GM23338 (cell line): ENCODE measurements around the gene GALNT3.

Experiments
- CREB1 ChIP-seq: fragments of 250-450 bp; sonication (Bioruptor Pico); IDR thresholded peaks from 2 replicates; pipeline ENCODE4 v1.5.0; 2020; ENCODE audit warnings: low read depth, mild to moderate bottlenecking, moderate library complexity
- CTCF ChIP-seq, 2 experiments: fragments of 200-600 bp in 1 of 2; sonication (generic) in 1 of 2; conservative IDR thresholded peaks; 2 replicates each; pipeline versions ENCODE4 v1.5.1 to v1.6.1; 2016 to 2017; ENCODE audit warnings: antibody characterized with exemption in 2 of 2, low read depth in 2 of 2, mild to moderate bottlenecking in 2 of 2, moderate library complexity in 1 of 2
- ETS1 ChIP-seq: IDR thresholded peaks from 2 replicates; pipeline ENCODE4 v1.6.1; 2016; ENCODE audit warnings: antibody characterized with exemption
- EZH2 ChIP-seq: fragments of 200-600 bp; sonication (generic); IDR thresholded peaks from one replicate; pipeline ENCODE4 v1.8.0; 2017; ENCODE audit warnings: antibody characterized with exemption, mild to moderate bottlenecking, low read depth; ENCODE audit not compliant: unreplicated experiment
- EZH2phosphoT487 ChIP-seq: fragments of 200-600 bp; sonication (generic); IDR thresholded peaks from one replicate; pipeline ENCODE4 v1.8.1; 2018; ENCODE audit warnings: antibody characterized with exemption; ENCODE audit not compliant: unreplicated experiment
- JUNB ChIP-seq: IDR thresholded peaks from one replicate; pipeline ENCODE4 v1.6.1; 2016; ENCODE audit warnings: antibody characterized with exemption; ENCODE audit not compliant: unreplicated experiment
- POLR2AphosphoS5 ChIP-seq: IDR thresholded peaks from 2 replicates; pipeline ENCODE4 v1.6.1; 2016; ENCODE audit warnings: antibody characterized with exemption, low read depth
- REST ChIP-seq: IDR thresholded peaks from one replicate; pipeline ENCODE4 v1.6.1; 2018; ENCODE audit warnings: antibody characterized with exemption; ENCODE audit not compliant: unreplicated experiment
- STAT1 ChIP-seq: IDR thresholded peaks from one replicate; pipeline ENCODE4 v1.6.1; 2016; ENCODE audit warnings: antibody characterized with exemption; ENCODE audit not compliant: unreplicated experiment
- ZNF114 ChIP-seq: fragments of 250-450 bp; sonication (Bioruptor Pico); IDR thresholded peaks from 2 replicates; pipeline ENCODE4 v1.5.0; 2020; ENCODE audit warnings: mild to moderate bottlenecking, moderate library complexity
- ZNF331 ChIP-seq: fragments of 250-450 bp; sonication (Bioruptor Pico); IDR thresholded peaks from 2 replicates; pipeline ENCODE4 v1.5.0; 2020; ENCODE audit warnings: low read depth, mild to moderate bottlenecking, moderate library complexity

- TF ChIP-seq EZH2 = no peak
- TF ChIP-seq CTCF (conservative IDR thresholded peaks at IDR 0.05; ENCODE audit: low read depth in 2 of 2) = no peak
- no peak for TF ChIP-seq ZNF114 (CRISPR knock-in tag)
- no peak for TF ChIP-seq REST
- TF ChIP-seq ETS1 = no peak
- no peak for TF ChIP-seq POLR2AphosphoS5
- TF ChIP-seq JUNB = no peak
- TF ChIP-seq CREB1 = no peak
- no peak for TF ChIP-seq ZNF331 (CRISPR knock-in tag)
- no peak for TF ChIP-seq EZH2phosphoT487
- TF ChIP-seq STAT1 = no peak
Measured at GRCh38 chr2:165791421-165792103, 2.5 kb downstream of the GALNT3 start.
